Suprapubic skin (tissue), 4 donors: ENCODE measurements around the gene ROR2. TPM values are rescaled to one million over a fixed set of nuclear protein-coding genes. Genes with fewer than 3 reads are reported as not detected.
"Not testable (repeated sequence)": the region's sequence is repeated elsewhere in the genome, so short reads cannot be mapped to it uniquely, and the experiment has no call there.

Experiments
- DNase-seq, 2 donors: peaks; one replicate each; pipeline ENCODE4 v3.0.0-alpha.2; 2019; ENCODE audit warnings: low spot score in 2 of 2
- H3K27ac ChIP-seq: fragments of 200-600 bp; sonication (generic); one replicate; pipeline ENCODE4 v1.5.1; 2019
- H3K27me3 ChIP-seq: fragments of 200-600 bp; sonication (generic); one replicate; pipeline ENCODE4 v1.5.1; 2019
- H3K36me3 ChIP-seq: fragments of 200-600 bp; sonication (generic); one replicate; pipeline ENCODE4 v1.5.1; 2019
- H3K4me1 ChIP-seq: fragments of 200-600 bp; sonication (generic); one replicate; pipeline ENCODE4 v1.5.1; 2019
- H3K4me3 ChIP-seq: fragments of 200-600 bp; sonication (generic); one replicate; pipeline ENCODE4 v1.5.1; 2019; ENCODE audit warnings: mild to moderate bottlenecking
- H3K9me3 ChIP-seq: fragments of 200-600 bp; sonication (generic); one replicate; pipeline ENCODE4 v1.5.1; 2019
- CTCF ChIP-seq, 2 donors: fragments of 200-600 bp in 1 of 2; fragments of 450-650 bp in 1 of 2; sonication (generic) in 1 of 2; IDR thresholded peaks; one replicate each; pipeline ENCODE4 v1.5.1; 2016 to 2019; ENCODE audit warnings: antibody characterized with exemption in 2 of 2, mild to moderate bottlenecking in 1 of 2, moderate library complexity in 1 of 2
- EP300 ChIP-seq: sonication (generic); formaldehyde crosslinking; IDR thresholded peaks from one replicate; pipeline ENCODE4 v1.6.1; 2017; ENCODE audit warnings: antibody characterized with exemption
- POLR2A ChIP-seq, 2 donors: fragments of 450-650 bp; IDR thresholded peaks; one replicate each; pipeline ENCODE4 v1.6.1; 2017; ENCODE audit warnings: antibody characterized with exemption in 2 of 2, mild to moderate bottlenecking in 2 of 2, moderate library complexity in 2 of 2
- POLR2AphosphoS5 ChIP-seq, 3 donors: sonication (generic); formaldehyde crosslinking; IDR thresholded peaks; one replicate each; pipeline ENCODE4 v1.6.1; 2017; ENCODE audit warnings: antibody characterized with exemption in 3 of 3
- WGBS: methylation state at CpG from one replicate; pipeline ENCODE4 v1.1.5; 2018; 5-methylcytosine and 5-hydroxymethylcytosine counted together
- total RNA-seq, 4 donors: library from RNA; depleted of rRNA; stranded (reverse); fragments of >200 nt; gene quantifications; one replicate each; pipeline ENCODE4 v1.1.0, GENCODE V29; 2016

ROR2 gene
- total RNA-seq, 4 donors from 2014 or later: 3.3 to 7.3 (median 5.0) TPM

- Histone ChIP-seq H3K36me3 (no peaks in the 10 kb centered on the region), H3K27me3 (no peaks in the 10 kb centered on the region), H3K27ac (peak overlapping the region; percentile 67), H3K4me1 (peaks cover 39% of the 10 kb centered on the region), H3K4me3 (no peak overlapping the region), H3K9me3 (no peaks in the 10 kb centered on the region)
- TF ChIP-seq POLR2AphosphoS5 (IDR thresholded peaks at IDR 0.05) (no peak), EP300 (no peak), CTCF (IDR thresholded peaks at IDR 0.05) (no peak), POLR2A (IDR thresholded peaks at IDR 0.05) (no peak)
- peak in 1 of 2 donors; percentile 28 for DNase-seq
- WGBS: 50% methylated on average over 8 of the region's 8 CpGs
Observed at GRCh38 chr9:91803151-91803940, 146.7 kb downstream of the ROR2 start.

DNA sequence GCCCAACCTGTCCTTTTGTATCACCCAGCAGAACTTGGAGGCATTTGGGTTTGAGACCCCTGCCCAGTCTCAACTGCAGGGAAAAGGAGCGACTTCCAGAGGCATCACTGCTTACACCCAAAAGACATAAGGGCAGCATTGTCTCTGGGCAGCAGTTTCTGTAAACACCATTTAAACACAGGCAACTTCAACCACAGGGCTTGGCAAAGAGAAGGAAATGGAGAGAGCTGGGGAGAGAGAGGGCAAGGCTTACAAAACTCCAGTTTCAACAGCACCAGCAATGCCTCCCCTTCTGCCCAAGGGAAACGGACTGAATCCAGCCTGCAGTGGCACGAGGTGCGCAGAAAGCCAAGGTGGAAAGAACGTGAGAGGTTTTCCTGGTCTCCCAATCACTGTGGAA lies 147.6 kb downstream of the ROR2 start:
- Histone ChIP-seq H3K4me1 (peaks cover 42% of the 10 kb centered on the region), H3K36me3 (no peaks in the 10 kb centered on the region), H3K27ac (no peak overlapping the region), H3K4me3 (no peak overlapping the region), H3K27me3 (no peaks in the 10 kb centered on the region), H3K9me3 (no peaks in the 10 kb centered on the region)
- WGBS: 84% methylated on average over 5 of the region's 5 CpGs
- peak in 1 of 2 donors; percentile 34 for DNase-seq
- no peak for TF ChIP-seq CTCF (IDR thresholded peaks at IDR 0.05)
- no peak for TF ChIP-seq POLR2AphosphoS5 (IDR thresholded peaks at IDR 0.05)
- no peak for TF ChIP-seq POLR2A (IDR thresholded peaks at IDR 0.05)
- TF ChIP-seq EP300: no peak

DNA sequence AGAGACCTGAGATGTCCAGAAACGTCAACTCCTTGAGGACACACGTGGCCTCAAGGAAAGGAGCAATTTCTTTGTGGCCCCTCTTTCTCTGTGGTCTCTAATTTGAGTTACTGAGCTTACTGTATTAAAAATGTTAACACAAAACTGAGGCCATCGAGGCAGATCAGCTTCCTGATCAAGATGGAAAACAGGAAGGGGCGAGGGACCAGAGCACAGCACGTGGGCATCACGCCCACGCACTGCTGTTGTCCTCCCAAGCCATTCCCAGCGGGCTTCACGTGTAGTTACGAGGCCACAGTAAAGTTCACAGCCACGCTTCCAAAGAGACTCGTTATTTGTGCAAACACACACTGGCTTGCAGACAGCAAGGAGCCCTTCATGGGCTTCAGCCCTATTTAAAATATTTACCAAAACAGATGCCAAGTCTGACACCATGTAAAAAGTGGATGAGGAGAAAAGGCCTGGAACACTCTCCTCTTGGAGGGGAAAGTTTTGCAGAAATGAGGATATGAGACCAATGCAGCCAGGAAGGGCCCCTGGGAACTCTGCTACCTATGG lies 149.5 kb downstream of the ROR2 start:
- Histone ChIP-seq H3K4me3 (no peak overlapping the region), H3K27ac (no peak overlapping the region), H3K36me3 (no peaks in the 10 kb centered on the region), H3K9me3 (no peaks in the 10 kb centered on the region), H3K27me3 (no peaks in the 10 kb centered on the region), H3K4me1 (peaks cover 48% of the 10 kb centered on the region)
- TF ChIP-seq CTCF (IDR thresholded peaks at IDR 0.05) (no peak), POLR2AphosphoS5 (IDR thresholded peaks at IDR 0.05) (no peak), EP300 (no peak), POLR2A (IDR thresholded peaks at IDR 0.05) (no peak)
- DNase-seq: peak in 1 of 2 donors; percentile 34
- 74% methylated on average over 12 of the region's 12 CpGs for WGBS

DNA sequence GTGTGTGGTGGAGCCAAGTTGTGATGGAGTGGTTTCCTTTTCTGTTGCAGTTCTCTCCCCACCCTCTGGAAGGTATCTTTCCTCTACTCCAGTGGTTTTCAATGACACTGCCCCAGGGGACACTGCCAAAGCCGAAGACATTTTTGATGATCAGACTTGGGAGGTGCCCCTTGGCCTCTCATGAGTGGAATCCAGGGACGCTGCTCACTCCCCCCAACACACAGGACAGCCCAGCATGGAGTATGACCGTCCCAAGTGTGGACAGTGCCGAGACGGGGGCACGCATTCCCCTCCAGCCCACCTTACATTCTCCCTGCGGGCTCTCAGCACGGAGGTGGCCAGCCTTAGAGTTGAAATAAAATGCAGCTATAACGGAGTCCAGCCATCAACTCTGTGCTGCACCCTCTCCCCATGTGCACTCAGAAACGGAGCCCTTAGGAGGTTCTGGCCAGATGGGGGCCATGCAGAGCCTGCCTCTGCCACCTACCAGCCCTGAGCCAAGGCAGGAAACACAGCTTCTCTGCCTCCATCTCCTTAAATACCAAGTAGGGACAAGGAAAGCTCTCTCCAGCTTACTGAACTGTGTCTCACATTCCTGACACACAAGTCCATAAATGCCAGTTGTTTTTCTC lies 150.8 kb downstream of the ROR2 start:
- no peaks in the 10 kb centered on the region for H3K36me3 ChIP-seq
- WGBS: 71% methylated on average over 7 of the region's 10 CpGs
- no peaks in the 10 kb centered on the region for H3K9me3 ChIP-seq
- H3K4me1 ChIP-seq: peaks cover 47% of the 10 kb centered on the region
- TF ChIP-seq CTCF (IDR thresholded peaks at IDR 0.05) (no peak), POLR2A (IDR thresholded peaks at IDR 0.05) (no peak), POLR2AphosphoS5 (IDR thresholded peaks at IDR 0.05) (no peak), EP300 (no peak)
- H3K27me3 ChIP-seq: no peaks in the 10 kb centered on the region
- no peak overlapping the region for H3K27ac ChIP-seq
- DNase-seq: peak in 1 of 2 donors; percentile 32
- no peak overlapping the region for H3K4me3 ChIP-seq

- 42% methylated on average over 11 of the region's 14 CpGs for WGBS
- not testable (repeated sequence) for H3K27ac ChIP-seq, H3K9me3 ChIP-seq, H3K4me3 ChIP-seq, H3K36me3 ChIP-seq, H3K27me3 ChIP-seq
- H3K4me1 ChIP-seq: peaks cover 40% of the 10 kb centered on the region
- peak in 1 of 2 donors; percentile 60 for DNase-seq
Observed at GRCh38 chr9:91798273-91799112, 151.5 kb downstream of the ROR2 start.

GRCh38 chr9:91797517-91797916 lies 152.5 kb downstream of the ROR2 start:
- not testable (repeated sequence) for DNase-seq, H3K9me3 ChIP-seq, H3K36me3 ChIP-seq, H3K27ac ChIP-seq, H3K27me3 ChIP-seq, H3K4me3 ChIP-seq
- H3K4me1 ChIP-seq: peaks cover 31% of the 10 kb centered on the region
- no CpG with 5 or more reads among the region's 2 CpGs for WGBS

- peak in 1 of 2 donors; percentile 70 for DNase-seq
- H3K4me3 ChIP-seq, H3K27me3 ChIP-seq, H3K36me3 ChIP-seq, H3K9me3 ChIP-seq: not testable (repeated sequence)
- 73% methylated on average over 2 of the region's 4 CpGs for WGBS
- peaks cover 29% of the 10 kb centered on the region for H3K4me1 ChIP-seq
- H3K27ac ChIP-seq: peak overlapping the region; percentile 45
Observed at GRCh38 chr9:91796516-91796915, 153.5 kb downstream of the ROR2 start.
